ENCODE results near the gene MOV10L1.

Gene MOV10L1

DNA sequence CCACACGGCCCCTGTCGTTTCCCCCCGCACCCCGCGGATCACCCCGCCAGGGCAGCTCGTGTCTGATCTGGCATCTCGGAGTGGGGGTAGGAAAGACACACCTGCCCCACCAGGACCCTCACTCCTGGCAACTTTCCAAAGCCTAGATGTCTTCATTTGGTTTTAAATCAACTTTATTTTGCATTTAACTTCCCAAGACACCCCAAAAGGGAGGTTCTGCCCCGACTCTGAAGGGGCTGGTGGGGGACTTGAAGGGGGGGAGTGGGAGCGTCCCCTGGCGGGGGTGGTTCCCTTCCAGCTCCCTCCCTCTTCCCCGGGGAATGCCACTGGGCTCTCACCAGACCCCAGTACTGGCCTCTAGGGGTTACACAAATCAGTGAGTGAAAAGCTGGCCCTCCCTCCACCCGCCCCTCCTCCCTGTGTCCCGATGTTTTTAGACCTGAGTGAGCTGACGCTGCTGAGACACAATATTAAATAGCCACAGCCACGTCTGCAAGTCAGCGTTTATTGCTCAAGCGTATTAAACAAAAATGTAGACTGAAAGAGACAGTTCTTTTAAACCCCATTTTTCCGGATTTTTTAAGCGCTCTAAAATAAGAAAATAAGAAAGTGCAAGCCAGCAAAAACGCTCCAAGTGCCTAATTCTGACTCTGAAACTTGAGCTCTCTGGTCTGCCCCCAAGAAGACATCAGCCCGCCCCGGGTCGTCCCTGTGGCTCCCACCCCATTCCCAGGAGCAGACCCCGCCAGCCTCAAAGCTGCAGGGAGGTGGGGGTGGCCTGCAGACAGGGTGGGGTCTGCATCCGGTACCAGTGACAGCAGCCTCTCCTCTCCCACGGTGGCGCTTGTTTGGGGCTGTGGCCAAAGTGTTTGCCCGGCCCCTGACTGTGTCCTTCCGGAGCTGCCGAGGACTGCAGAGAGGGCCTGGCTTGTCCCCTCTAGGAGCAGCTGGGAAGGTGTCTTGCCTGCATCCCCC, 30.6 kb upstream of the MOV10L1 start:
- DNase-seq (ENCODE audit: extremely low read depth in 1 of 2, low read depth in 1 of 2), result no peak

DNA sequence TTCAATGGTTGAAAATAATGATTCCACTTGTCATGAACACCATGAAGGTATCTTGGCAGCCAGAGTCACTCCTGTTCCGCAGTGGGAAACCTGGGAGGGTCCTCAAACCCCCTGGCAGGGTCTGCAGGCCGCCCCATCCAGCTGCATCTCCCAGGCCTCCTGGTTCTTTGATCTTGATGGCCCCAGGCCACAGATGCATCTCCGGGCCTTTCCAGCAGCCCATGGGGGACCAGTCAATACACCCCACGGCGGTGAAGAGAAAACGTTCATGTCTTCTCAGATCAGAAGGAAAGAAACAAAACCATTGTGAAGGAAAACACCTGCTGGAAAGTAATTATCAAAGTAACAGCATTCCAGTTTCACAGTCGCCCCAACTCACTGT, 29.9 kb upstream of the MOV10L1 start:
- no peak for DNase-seq (ENCODE audit: extremely low read depth in 1 of 2, low read depth in 1 of 2)

DNA sequence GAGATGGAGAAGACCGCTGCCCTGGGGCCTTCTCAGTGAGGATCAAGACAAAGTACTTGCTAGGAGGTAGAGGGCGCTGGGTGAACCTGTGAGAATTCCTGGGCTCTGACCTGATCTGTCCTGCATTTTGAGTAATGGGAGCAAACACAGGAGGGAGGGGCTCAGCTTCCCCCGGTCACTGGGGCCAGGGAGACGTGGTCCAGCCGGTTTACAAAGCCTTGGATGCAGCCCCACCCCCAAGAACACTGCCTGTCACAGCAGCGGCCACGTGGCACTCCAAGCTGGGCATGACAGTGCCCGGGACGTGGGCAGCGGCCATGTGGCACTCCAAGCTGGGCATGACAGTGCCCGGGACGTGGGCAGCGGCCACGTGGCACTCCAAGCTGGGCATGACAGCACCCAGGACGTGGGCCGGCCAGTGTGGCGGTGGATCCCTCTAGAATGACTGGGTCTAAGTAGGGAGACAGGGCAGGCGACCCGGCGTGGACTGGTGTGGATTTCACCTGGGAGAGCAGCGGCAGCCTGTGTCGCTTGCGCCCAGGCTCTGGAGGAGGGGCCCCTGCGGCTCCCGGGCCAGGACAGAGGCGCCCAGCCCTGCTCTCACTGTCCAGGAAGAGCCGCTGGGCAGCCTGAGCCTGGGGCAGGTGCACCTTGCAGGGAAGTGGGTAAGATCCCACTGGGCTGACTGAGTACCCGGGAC, 29.2 kb upstream of the MOV10L1 start:
- no peak for DNase-seq (ENCODE audit: extremely low read depth in 1 of 2, low read depth in 1 of 2)

DNA sequence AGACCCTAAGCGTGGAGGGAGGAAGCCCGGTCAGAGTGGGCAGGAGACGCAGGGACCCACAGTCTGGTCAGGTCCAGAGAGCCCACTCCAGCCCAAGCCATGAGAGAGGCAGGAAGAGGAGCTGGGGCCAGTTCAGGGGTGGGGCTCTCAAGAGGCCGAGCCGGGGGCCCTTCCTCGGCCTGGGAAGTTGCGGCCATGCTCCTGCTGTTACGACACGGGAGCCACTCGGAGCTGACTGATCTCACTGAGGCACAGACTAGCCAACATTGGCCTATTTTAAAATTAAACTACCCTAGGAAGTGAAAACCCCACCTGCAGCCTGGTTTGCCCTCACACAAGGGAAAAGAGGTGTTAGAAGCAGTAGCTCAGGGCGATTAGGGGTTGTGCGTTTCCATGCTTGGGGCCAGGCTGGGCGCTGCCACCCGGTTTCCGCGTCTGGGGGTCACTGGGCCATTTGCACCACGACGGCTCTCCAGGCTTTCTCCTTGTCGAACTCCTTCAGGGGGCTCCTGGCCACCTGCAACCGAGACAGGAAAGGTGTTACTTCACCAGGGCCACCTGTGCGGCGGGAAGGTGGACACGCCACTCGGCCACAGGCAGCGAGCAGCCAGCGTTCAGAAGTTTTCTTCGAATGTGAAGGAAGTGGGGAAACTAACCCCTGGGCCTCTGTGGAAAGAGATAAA, 28.5 kb upstream of the MOV10L1 start:
- no peak for DNase-seq (ENCODE audit: extremely low read depth in 1 of 2, low read depth in 1 of 2)

DNA sequence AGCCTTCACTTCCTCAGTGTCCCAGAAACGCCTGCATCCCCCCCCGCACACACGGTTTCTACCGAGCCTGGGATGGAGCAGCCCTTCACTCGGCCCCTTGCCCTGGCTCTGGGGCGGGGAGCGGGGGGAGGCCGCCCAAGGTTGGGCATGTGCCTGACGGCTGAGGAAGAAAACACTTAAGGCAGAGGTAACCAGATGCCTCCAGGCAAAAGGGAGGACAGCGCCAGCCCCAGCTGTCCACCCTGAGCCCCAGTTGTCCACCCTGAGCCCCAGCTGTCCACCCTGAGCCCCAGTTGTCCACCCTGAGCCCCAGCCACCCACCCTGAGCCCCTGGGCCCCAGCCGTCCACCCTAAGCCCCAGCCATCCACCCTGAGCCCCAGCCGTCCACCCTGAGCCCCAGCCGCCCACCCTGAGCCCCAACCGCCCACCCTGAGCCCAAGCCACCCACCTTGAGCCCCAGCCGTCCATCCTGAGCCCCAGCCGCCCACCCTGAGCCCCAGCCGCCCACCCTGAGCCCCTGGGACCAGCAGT, 27.9 kb upstream of the MOV10L1 start:
- DNase-seq (ENCODE audit: extremely low read depth in 1 of 2, low read depth in 1 of 2), result no peak

DNA sequence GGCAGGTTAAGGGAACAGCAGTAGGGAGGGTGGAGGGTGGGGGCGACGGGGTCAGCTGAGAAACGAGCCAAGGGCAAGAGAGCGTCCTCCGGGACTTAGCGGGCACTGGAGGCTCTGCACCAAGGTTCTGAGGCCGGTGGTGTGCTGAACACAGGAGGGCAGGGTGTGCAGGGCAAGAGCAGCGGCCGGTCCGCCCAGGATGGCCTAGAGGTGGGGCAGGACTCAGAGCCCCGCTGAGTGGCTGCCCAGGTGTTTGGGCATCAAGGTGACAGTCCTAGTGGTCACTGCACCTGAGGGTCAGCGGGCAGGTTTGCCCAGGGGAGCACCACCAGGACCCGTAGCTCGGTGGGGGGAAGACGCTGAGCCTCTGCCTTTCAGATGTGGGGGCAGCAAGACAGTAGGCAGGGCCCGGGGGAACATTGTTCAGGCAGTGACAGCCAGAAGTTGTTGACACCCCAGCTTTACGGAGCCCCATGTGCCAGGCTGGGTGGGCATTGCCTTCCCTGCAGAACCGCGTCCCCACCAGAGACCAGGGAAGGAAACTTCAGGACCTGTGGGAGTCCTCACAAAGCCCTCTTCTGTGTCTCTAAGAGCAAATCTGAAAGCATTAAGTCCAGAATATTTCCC, 27.2 kb upstream of the MOV10L1 start:
- DNase-seq (ENCODE audit: extremely low read depth in 1 of 2, low read depth in 1 of 2), result no peak

DNA sequence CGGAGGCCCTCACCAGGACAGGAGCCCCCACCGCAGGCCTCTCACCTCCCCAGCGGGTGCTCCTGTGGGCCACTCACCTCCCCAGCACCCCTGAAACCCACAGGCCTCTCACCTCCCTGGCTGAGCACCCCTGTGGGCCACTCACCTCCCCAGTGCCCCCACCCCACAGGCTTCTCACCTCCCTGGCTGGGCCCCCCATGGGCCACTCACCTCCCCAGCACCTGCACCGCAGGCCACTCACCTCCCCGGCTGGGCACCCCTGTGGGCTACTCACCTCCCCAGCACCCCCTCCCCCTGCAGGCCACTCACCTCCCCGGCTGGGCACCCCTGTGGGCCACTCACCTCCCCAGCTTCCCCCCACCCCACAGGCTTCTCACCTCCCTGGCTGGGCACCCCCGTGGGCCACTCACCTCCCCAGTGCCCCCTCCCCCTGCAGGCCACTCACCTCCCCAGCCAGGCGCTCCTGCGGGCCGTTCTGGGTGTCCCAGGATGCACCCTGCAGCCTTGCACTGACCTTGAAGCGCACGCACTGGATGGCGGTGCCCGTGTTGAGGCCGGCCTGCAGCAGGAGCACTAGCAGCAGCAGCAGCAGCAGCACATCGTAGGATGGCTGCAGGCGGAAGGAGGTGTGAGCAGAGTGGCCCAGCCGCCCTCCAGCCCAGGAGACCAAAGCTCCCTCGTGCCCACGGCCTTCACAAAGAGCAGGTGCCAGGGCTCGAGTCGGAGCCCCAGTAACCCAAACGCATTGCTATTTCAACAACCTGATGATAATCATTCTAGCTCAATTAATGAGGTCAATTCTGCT, 26.0 kb upstream of the MOV10L1 start:
- DNase-seq (ENCODE audit: extremely low read depth in 1 of 2, low read depth in 1 of 2), result no peak

DNA sequence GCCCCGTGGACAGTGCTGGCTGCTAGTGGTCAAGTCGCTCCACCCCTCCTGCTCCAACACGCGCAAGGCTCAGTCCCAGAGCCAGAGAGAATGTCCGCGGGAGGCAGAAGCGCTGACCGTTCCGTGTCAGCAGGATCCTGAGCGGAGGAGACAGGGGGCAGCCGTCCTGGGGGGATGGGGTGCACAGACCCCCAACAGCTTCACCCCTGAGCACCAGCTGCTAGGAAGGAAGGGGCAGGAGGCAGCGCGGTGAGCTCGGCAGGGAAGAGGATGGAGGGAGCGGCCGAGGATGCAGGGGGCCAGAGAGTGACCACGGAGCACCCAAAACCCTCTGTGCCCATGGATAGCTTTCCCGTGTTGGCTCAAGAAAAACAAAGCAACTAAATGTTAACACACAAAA, 25.4 kb upstream of the MOV10L1 start:
- DNase-seq (ENCODE audit: extremely low read depth in 1 of 2, low read depth in 1 of 2), result no peak

DNA sequence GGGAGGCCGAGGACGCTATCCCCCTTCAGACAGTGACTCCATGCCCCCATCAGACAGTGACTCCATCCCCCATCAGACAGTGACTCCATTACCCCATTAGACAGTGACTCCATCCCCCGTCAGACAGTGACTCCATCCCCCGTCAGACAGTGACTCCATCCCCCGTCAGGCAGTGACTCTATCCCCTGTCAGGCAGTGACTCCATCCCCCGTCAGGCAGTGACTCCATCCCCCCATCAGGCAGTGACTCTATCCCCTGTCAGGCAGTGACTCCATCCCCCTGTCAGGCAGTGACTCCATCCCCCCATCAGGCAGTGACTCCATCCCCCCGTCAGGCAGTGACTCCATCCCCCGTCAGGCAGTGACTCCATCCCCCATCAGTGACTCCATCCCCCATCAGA, 22.6 kb upstream of the MOV10L1 start:
- DNase-seq (ENCODE audit: extremely low read depth in 1 of 2, low read depth in 1 of 2), result no peak

DNA sequence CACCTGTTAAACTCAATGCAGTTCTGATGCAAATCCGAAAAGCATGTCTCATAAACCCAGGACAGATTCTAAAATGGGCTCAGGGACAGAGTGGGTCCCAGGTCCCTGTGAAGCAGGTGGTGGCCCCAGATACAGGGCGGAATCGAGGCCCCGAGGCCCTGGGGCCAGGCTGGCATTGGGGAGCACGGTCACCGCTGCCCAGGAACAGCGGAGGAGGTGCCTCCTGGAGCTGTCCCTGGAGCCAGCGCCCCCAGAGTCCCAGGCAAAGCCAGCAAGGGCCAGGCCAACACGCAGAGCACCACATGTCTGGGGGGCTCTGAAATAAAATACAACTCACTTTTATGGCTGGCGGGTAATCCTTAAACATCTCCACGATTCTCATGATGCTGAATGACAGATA, 21.7 kb upstream of the MOV10L1 start:
- no peak for DNase-seq (ENCODE audit: extremely low read depth in 1 of 2, low read depth in 1 of 2)

DNA sequence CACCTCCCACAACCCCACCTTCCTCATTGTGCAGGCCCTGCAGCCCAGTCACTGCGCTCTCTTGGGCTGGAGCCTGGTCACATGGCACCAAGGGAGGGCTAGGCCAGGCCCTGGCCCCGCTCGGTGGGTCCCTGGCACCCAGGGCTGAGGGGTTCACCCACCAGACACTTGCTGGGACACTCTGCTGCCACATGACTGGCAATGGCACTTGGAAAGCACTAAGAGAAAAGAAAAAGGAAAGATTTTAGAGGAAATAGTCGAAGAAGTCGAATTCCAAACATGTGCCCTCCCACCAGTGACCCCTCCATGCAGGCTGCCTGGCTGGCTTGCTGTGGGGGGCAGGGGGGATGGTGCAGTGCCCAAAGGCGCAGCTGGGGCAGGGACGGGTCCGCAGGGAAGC, 19.4 kb upstream of the MOV10L1 start:
- DNase-seq (ENCODE audit: extremely low read depth in 1 of 2, low read depth in 1 of 2), result no peak

DNA sequence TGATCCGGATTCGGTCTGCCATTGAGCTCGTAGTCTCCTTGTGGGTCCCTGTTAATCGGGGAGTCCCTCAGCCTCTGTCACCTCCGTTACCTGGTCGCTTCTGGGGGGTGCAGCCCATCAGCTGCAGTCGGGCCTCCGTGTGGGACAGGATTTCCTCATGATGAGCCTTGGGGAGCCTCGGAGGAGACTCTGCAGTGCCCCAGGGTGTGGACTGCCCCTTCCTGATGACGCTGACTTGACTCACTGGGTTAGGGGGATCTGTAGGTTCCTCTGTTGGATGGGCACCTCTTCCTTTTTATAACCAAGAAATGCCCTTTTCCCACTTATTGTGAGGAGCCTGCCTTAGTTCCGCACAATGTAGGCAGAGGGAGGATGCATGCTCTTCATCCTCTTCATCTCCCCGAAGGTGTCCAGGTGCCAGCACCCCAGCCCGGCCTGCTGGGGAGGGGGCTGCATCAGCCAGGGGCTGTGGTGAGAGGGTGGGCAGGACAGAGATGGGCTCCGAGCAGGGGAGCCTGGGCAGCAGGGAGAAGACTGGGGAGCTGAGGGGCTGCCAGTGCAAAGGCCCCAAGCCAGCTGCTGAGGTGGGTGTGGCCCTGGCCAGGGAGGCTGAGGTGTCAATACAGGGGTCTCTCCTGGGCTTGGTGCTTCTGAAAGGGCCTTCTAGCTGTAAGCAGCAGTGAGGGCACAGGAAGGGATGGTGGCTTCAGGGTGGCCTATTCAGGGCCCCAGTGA, 18.2 kb upstream of the MOV10L1 start:
- DNase-seq (ENCODE audit: extremely low read depth in 1 of 2, low read depth in 1 of 2), result no peak

DNA sequence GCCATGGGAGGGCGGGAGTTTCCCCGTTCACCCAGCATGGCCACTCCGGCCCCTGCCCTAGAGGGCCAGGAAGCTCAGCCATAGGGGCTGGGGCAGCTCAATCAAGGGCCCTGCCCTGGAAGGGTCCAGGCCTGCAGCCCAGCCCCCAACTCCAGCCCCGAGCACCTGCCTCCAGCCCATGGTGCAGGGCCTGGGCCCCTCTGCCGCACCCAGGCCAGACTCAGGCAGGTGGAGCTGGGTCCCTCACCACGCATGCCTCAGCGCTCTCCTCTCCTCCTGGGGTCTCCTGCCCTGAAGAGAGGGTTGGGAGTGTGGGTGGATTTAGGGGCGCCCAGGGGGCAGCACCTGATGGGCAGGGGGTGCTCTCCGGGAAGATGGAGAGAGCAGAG, 17.6 kb upstream of the MOV10L1 start:
- no peak for DNase-seq (ENCODE audit: extremely low read depth in 1 of 2, low read depth in 1 of 2)

DNA sequence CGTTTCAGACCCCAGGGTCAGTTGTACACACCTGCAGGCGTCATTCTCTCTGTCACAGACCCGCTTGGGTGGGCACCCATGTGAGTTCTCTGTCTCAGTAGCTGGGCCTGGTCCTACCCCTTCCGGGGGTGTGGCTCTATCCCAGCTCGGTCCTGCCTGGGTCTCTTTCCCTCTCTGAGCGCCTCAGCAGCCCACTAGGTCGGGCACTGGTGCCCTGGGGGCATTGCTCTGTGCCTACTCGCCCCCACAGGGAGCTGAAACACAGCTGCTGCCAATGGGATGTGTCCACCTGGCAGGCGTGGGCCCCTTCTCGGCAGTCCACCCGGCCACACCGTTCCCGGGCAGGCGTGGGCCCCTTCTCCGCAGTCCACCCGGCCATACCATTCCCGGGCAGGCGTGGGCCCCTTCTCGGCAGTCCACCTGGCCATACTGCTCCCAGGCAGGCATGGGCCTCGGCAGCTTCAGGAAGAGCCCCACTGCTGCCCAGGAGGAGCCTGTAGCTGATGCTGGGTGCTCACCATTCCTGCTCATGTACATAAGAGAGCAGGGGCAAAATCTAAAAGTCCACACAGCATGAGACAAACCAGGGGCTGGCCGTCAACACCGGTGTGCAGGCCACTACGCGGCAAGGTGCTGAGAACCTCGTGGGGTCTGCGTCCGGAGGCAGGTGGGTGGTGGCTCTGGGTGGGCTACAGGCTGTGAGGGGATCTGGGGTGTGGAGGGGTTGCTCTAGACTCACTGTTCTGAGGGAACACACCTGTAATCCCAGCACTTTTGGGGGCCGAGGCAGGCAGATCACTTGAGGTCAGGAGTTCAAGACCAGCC, 16.9 kb upstream of the MOV10L1 start:
- DNase-seq (ENCODE audit: extremely low read depth in 1 of 2, low read depth in 1 of 2), result no peak

DNA sequence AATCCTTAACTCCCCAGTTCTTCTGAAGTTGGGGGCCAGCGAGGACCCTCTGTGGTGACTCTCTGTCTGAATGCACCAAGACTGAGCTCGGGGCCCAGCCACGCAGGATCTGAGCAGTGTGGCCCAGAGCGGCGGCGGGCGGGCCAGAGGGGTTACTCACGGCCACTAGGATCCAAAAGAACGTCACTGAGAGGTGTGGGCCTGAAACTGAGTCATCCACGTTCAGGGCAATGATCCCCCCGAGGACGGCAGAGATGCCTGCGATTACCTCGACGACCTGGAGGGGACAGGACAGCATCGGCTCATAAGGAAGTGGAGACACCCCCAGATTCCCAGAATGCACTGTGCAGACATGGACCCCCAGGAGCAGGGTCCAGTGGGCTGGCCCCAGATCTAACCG, 15.8 kb upstream of the MOV10L1 start:
- DNase-seq (ENCODE audit: extremely low read depth in 1 of 2, low read depth in 1 of 2), result no peak

DNA sequence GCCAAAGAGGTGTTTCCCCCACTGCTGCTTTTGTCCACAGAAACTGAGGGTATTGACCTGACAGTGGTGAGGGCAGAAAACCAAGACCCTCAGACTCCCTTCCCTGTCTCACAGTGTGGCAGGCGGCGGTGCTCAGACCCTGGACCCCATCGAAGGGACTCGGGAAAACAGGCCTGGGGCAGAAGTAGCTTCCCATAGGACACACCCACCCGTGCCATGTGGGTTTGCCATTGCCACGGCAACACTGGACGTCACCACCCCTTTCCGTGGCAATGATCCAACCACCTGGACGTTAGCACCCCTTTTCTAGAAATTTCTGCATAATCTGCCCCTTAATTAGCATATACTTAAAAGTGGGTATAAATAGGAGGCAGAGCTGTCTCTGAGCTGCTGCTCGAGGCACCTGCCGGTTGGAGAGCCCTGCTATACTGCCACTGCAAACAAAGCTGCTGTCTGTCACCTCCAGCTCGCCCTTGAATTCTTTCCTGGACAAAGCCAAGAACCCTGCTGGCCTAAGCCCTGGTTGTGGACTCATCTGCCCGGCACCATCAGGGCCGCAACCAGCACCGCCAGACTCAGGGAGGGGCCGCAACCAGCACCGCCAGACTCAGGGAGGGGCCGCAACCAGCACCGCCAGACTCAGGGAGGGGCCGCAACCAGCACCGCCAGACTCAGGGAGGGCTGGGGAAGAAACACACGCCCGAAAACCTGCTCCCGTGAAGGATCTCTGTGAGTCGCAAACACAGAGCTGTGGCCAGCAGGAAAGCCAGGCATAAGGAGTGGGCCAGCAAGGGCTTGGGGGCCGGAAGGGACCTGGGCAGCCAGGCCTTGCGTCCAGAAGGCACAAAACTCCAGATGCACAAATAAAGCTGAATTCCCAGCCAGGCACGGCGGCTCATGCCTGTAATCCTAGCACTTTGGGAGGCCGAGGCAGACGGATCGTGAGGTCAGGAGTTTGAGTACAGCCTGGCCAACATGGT, 15.0 kb upstream of the MOV10L1 start:
- DNase-seq (ENCODE audit: extremely low read depth in 1 of 2, low read depth in 1 of 2), result no peak

Data from activated CD8-positive, alpha-beta memory T cell treated with anti-CD3 and anti-CD28 coated beads for 1 hour (primary cell).